Measurements from ENCODE around the gene TOMM34. TPM values are rescaled to one million over a fixed set of nuclear protein-coding genes. Genes with fewer than 3 reads are reported as not detected.

Gene TOMM34
- polyA plus RNA-seq, 2 of the 4 experiments (the other 2 are of a cell fraction), result 23.4 to 30.8 TPM

- H3K9me3 ChIP-seq, result no peaks in the 10 kb centered on the region
- WGBS (ENCODE audit: missing lambda C conversion rate), result 84% methylated on average over 2 of the region's 2 CpGs
- no peak for DNase-seq (ENCODE audit: low read depth in 1 of 2, low spot score in 1 of 2)
- no peak for ATAC-seq
- CTCF ChIA-PET, result no interaction called here
- no peak for FAIRE-seq
- H3K4me2 ChIP-seq, result no peak overlapping the region
- no peak overlapping the region for H3K4me3 ChIP-seq
- TF ChIP-seq EHF (CRISPR knock-in tag; IDR thresholded peaks at IDR 0.05) (no peak), ELK1 (IDR thresholded peaks at IDR 0.05; ENCODE audit: low read depth, low read length) (no peak), ESRRA (IDR thresholded peaks at IDR 0.05; ENCODE audit: borderline replicate concordance, low read length) (no peak), BHLHE40 (IDR thresholded peaks at IDR 0.05; ENCODE audit: low read depth, low read length) (no peak), CBX8 (IDR thresholded peaks at IDR 0.05) (no peak), BCL3 (IDR thresholded peaks at IDR 0.05) (no peak), SMC3 (IDR thresholded peaks at IDR 0.05) (no peak), FOSB (CRISPR knock-in tag; IDR thresholded peaks at IDR 0.05) (no peak), RAD21 (conservative IDR thresholded peaks at IDR 0.05 in 1 of 2, IDR thresholded peaks at IDR 0.05 in 1 of 2) (no peak)
- TF ChIP-seq, protein P1, sequence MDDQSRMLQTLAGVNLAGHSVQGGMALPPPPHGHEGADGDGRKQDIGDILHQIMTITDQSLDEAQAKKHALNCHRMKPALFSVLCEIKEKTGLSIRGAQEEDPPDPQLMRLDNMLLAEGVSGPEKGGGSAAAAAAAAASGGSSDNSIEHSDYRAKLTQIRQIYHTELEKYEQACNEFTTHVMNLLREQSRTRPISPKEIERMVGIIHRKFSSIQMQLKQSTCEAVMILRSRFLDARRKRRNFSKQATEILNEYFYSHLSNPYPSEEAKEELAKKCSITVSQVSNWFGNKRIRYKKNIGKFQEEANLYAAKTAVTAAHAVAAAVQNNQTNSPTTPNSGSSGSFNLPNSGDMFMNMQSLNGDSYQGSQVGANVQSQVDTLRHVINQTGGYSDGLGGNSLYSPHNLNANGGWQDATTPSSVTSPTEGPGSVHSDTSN (IDR thresholded peaks at IDR 0.05), result no peak
- H3K4me1 ChIP-seq, result 0 out of 3 replicates have a peak, but pooled peaks cover 4% of the 10 kb centered on the region
- H3K27ac ChIP-seq, result no peak overlapping the region
- POLR2A ChIA-PET, result no interaction called here
These were observed 65.2 kb downstream of the TOMM34 start for GRCh38 chr20:44894959-44895358.

Small RNA genes within 50 kb of the gene (small RNA-seq; reads per million reads assigned to genes)
- 0 reads per million in 6 experiments for gene RF00019

Other genes with a start within 250 kb of the TOMM34 start
- 9.9 and 10.1 TPM in 2 replicates for gene CCN5, start 245.0 kb downstream of the TOMM34 start, polyA plus RNA-seq (2011; rRNA removed)
- gene CCN5, start 245.0 kb downstream of the TOMM34 start, polyA plus RNA-seq (2017; fragmentation: RNase III; extraction: RNeasy Plus Mini Kit Qiagen cat#74134 plus additional on column Dnase treatment), result 11.1 to 13.9 TPM (median 12.3 TPM) in 3 replicates
- gene KCNK15, start 214.5 kb downstream of the TOMM34 start, polyA plus RNA-seq (2011; rRNA removed), result 0.33 and 0.49 TPM in 2 replicates
- 0.41 to 0.67 TPM (median 0.43 TPM) in 3 replicates for gene KCNK15, start 214.5 kb downstream of the TOMM34 start, polyA plus RNA-seq (2017; fragmentation: RNase III; extraction: RNeasy Plus Mini Kit Qiagen cat#74134 plus additional on column Dnase treatment)
- gene RIMS4, start 149.9 kb downstream of the TOMM34 start, polyA plus RNA-seq (2011; rRNA removed), result 0.39 and 0.56 TPM in 2 replicates
- gene RIMS4, start 149.9 kb downstream of the TOMM34 start, polyA plus RNA-seq (2017; fragmentation: RNase III; extraction: RNeasy Plus Mini Kit Qiagen cat#74134 plus additional on column Dnase treatment), result 1.3 to 1.6 TPM (median 1.3 TPM) in 3 replicates
- gene YWHAB, start 74.7 kb downstream of the TOMM34 start, polyA plus RNA-seq (2011; rRNA removed), result 163 and 174 TPM in 2 replicates
- 204 to 213 TPM (median 205 TPM) in 3 replicates for gene YWHAB, start 74.7 kb downstream of the TOMM34 start, polyA plus RNA-seq (2017; fragmentation: RNase III; extraction: RNeasy Plus Mini Kit Qiagen cat#74134 plus additional on column Dnase treatment)
- gene PABPC1L, start 50.3 kb downstream of the TOMM34 start, polyA plus RNA-seq (2011; rRNA removed), result 72.7 and 73.1 TPM in 2 replicates
- 35.1 to 45.4 TPM (median 37.1 TPM) in 3 replicates for gene PABPC1L, start 50.3 kb downstream of the TOMM34 start, polyA plus RNA-seq (2017; fragmentation: RNase III; extraction: RNeasy Plus Mini Kit Qiagen cat#74134 plus additional on column Dnase treatment)
- gene STK4, start 6.1 kb upstream of the TOMM34 start, polyA plus RNA-seq (2011; rRNA removed), result 27.8 and 34.5 TPM in 2 replicates
- 14.5 to 14.6 TPM (median 14.5 TPM) in 3 replicates for gene STK4, start 6.1 kb upstream of the TOMM34 start, polyA plus RNA-seq (2017; fragmentation: RNase III; extraction: RNeasy Plus Mini Kit Qiagen cat#74134 plus additional on column Dnase treatment)
- not detected in 2 replicates for gene KCNS1, start 140.7 kb upstream of the TOMM34 start, polyA plus RNA-seq (2011; rRNA removed)
- not detected in 3 replicates for gene KCNS1, start 140.7 kb upstream of the TOMM34 start, polyA plus RNA-seq (2017; fragmentation: RNase III; extraction: RNeasy Plus Mini Kit Qiagen cat#74134 plus additional on column Dnase treatment)
- not detected in 2 replicates for gene WFDC5, start 154.8 kb upstream of the TOMM34 start, polyA plus RNA-seq (2011; rRNA removed)
- gene WFDC5, start 154.8 kb upstream of the TOMM34 start, polyA plus RNA-seq (2017; fragmentation: RNase III; extraction: RNeasy Plus Mini Kit Qiagen cat#74134 plus additional on column Dnase treatment), result not detected in 3 replicates
- not detected in 2 replicates for gene WFDC12, start 164.1 kb upstream of the TOMM34 start, polyA plus RNA-seq (2011; rRNA removed)
- not detected in 3 replicates for gene WFDC12, start 164.1 kb upstream of the TOMM34 start, polyA plus RNA-seq (2017; fragmentation: RNase III; extraction: RNeasy Plus Mini Kit Qiagen cat#74134 plus additional on column Dnase treatment)
- gene PI3, start 214.5 kb upstream of the TOMM34 start, polyA plus RNA-seq (2011; rRNA removed), result 0.35 and 1.1 TPM in 2 replicates
- gene PI3, start 214.5 kb upstream of the TOMM34 start, polyA plus RNA-seq (2017; fragmentation: RNase III; extraction: RNeasy Plus Mini Kit Qiagen cat#74134 plus additional on column Dnase treatment), result 0.18 to 0.39 TPM in 2 of 3 replicates, not detected in the other
- gene SEMG1, start 246.6 kb upstream of the TOMM34 start, polyA plus RNA-seq (2011; rRNA removed), result not detected in 2 replicates
- gene SEMG1, start 246.6 kb upstream of the TOMM34 start, polyA plus RNA-seq (2017; fragmentation: RNase III; extraction: RNeasy Plus Mini Kit Qiagen cat#74134 plus additional on column Dnase treatment), result not detected in 3 replicates

All from A549 (cell line).